PFSK-1 (cell line): ENCODE measurements around the gene DLGAP1.

Experiments
- FOXP2 ChIP-seq: optimal IDR thresholded peaks from 2 replicates; pipeline ENCODE3; 2011; ENCODE audit warnings: borderline replicate concordance, control low read depth, inconsistent platforms; ENCODE audit not compliant: insufficient read depth; ENCODE audit errors: extremely low read length, extremely low read depth
- POLR2AphosphoS5 ChIP-seq: IDR thresholded peaks from 2 replicates; pipeline ENCODE4 v1.6.1; 2012; ENCODE audit warnings: low read depth, mild to moderate bottlenecking, control low read depth, low read length, moderate library complexity
- SIN3A ChIP-seq: IDR thresholded peaks from 2 replicates; pipeline ENCODE4 v1.6.1; 2012; ENCODE audit warnings: mild to moderate bottlenecking, low read length, moderate library complexity, borderline replicate concordance; ENCODE audit not compliant: insufficient read depth
- TAF1 ChIP-seq: IDR thresholded peaks from 2 replicates; pipeline ENCODE4 v1.6.1; 2012; ENCODE audit warnings: low read length, control low read depth, borderline replicate concordance; ENCODE audit not compliant: insufficient read depth
- TF ChIP-seq, protein P1 (sequence below), 2 experiments: IDR thresholded peaks; 2 replicates each; pipeline versions ENCODE4 v1.6.1 to v1.8.0; 2011 to 2012; ENCODE audit warnings: low read depth in 2 of 2, low read length in 2 of 2, control low read depth in 1 of 2, inconsistent platforms in 1 of 2, mild to moderate bottlenecking in 1 of 2, moderate library complexity in 1 of 2; ENCODE audit not compliant: insufficient read depth in 1 of 2

DLGAP1 gene

DNA sequence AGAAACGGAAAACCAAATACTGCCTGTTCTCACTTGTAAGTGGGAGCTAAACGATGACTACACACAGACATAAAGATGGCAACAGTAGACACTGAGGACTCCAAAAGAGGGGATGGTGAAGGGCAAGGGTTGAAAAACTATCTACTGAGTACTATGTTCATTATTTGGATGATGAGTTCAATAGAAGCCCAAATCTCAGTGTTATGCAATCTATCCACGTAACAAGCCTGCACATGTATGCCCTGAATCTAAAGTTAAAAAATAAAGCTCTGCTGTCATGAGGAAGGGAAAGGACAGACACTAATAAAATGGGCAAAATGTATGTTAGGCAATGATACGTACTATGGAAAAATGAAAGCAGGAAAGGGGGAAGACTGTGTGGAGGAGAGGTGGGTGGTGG, 629.1 kb downstream of the DLGAP1 start:
- TF ChIP-seq POLR2AphosphoS5 (no peak), FOXP2 (no peak), TAF1 (no peak), SIN3A (no peak)
- TF ChIP-seq, protein P1, sequence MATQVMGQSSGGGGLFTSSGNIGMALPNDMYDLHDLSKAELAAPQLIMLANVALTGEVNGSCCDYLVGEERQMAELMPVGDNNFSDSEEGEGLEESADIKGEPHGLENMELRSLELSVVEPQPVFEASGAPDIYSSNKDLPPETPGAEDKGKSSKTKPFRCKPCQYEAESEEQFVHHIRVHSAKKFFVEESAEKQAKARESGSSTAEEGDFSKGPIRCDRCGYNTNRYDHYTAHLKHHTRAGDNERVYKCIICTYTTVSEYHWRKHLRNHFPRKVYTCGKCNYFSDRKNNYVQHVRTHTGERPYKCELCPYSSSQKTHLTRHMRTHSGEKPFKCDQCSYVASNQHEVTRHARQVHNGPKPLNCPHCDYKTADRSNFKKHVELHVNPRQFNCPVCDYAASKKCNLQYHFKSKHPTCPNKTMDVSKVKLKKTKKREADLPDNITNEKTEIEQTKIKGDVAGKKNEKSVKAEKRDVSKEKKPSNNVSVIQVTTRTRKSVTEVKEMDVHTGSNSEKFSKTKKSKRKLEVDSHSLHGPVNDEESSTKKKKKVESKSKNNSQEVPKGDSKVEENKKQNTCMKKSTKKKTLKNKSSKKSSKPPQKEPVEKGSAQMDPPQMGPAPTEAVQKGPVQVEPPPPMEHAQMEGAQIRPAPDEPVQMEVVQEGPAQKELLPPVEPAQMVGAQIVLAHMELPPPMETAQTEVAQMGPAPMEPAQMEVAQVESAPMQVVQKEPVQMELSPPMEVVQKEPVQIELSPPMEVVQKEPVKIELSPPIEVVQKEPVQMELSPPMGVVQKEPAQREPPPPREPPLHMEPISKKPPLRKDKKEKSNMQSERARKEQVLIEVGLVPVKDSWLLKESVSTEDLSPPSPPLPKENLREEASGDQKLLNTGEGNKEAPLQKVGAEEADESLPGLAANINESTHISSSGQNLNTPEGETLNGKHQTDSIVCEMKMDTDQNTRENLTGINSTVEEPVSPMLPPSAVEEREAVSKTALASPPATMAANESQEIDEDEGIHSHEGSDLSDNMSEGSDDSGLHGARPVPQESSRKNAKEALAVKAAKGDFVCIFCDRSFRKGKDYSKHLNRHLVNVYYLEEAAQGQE (IDR thresholded peaks at IDR 0.05; ENCODE audit: insufficient read depth in 1 of 2, low read depth in 2 of 2, low read length in 2 of 2), result no peak

DNA sequence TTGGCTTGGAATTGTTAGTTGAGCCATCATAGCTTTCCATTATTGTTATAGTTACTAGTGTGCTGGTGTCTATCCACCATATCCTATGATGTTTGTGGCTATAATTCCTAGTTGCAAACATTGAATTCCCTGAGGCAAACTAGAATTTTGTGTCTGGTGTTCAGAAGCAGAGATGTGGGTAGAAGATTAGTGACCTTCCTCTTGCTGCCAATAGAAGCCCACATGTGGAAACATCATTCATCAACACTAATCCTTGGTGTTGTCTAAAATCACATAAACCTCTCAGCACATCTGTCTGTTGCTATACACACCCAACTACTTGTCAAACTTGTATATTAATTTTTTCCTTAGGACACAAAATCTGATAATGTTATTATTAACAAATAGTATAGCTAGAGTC, 631.0 kb downstream of the DLGAP1 start:
- no peak for TF ChIP-seq POLR2AphosphoS5
- no peak for TF ChIP-seq TAF1

DNA sequence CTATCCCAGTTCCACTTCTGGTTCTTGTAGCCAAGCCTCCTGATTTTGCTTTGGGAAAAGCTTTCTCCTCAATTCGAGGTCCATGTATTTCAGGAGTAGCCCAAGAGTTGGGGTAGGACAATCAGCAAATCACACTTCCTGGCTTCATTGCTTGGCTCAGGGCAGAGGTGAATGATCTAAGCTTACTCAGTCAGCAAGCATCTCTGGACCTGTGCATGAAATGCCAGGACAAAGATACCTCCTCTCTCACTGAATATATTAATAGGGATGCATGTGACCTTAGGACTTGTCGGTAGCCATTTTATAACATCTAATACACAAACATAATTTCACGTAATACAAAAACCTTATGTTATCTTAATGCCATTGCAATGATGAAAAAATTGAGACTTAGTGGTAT, 632.0 kb downstream of the DLGAP1 start:
- TF ChIP-seq POLR2AphosphoS5, result no peak
- no peak for TF ChIP-seq SIN3A
- no peak for TF ChIP-seq TAF1
- TF ChIP-seq FOXP2, result no peak
- TF ChIP-seq, protein P1 (IDR thresholded peaks at IDR 0.05; ENCODE audit: insufficient read depth in 1 of 2, low read depth in 2 of 2, low read length in 2 of 2), result no peak

DNA sequence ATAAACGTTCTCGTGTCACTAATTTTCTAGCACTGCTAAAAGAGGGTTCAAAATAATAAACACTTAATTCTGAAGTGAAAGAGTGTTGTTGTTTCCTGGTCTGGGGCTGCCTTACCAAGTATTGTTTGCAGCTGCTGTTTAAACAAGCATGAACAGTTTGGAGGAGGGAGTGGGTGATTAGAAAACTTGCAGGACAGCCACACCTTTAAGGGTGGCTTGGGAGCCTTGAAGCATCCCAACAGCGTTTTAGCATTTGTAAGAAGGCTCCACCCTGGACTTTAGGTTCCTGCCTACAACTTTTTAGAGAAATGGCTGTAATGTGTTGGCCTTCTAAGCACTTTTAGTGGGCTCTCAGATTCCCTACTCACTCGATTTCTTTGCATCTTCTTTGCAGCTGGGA, 633.6 kb downstream of the DLGAP1 start:
- no peak for TF ChIP-seq TAF1
- TF ChIP-seq POLR2AphosphoS5, result no peak
- no peak for TF ChIP-seq FOXP2
- TF ChIP-seq, protein P1 (IDR thresholded peaks at IDR 0.05; ENCODE audit: insufficient read depth in 1 of 2, low read depth in 2 of 2, low read length in 2 of 2), result no peak
- TF ChIP-seq SIN3A, result no peak

DNA sequence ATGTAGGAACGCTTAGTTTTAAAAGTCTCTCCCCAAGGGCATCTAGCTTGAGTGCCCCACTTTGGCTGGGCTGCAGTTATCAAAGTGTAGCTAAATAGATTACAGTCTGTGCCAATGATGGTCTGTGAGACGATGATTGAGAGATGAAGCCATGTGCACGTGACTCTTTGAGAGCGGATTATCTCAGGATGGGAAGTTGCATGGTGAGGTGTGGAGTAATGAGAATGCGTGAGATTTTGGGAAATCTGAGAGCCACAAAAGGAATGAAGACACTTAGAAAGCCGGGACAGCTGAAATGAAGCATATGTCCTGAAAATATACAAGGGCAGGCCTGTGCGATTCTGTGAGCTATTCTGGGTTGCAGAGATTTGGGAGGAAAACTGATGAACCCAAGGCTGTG, 635.1 kb downstream of the DLGAP1 start:
- TF ChIP-seq, protein P1 (IDR thresholded peaks at IDR 0.05; ENCODE audit: insufficient read depth in 1 of 2, low read depth in 2 of 2, low read length in 2 of 2), result no peak
- no peak for TF ChIP-seq SIN3A
- no peak for TF ChIP-seq POLR2AphosphoS5
- no peak for TF ChIP-seq FOXP2
